Panc1 (cell line): ENCODE results near the gene ANO2. TPM values are rescaled to one million over a fixed set of nuclear protein-coding genes. Genes with fewer than 3 reads are reported as not detected.

Experiments used
- ATAC-seq: fragments of 200-7000 bp; cut with Tn5 transposase; 2 replicates; pipeline ENCODE4 v1.9.1; 2020; ENCODE audit warnings: mild to moderate bottlenecking, moderate library complexity
- BruUV-seq: library from RNA; stranded (reverse); fragments of 400-500 nt; replicated peaks from 2 replicates; lab custom pipeline; 2021; lab: Mats Ljungman, UMichigan
- CTCF ChIA-PET: fragments of 300-600 bp; sonication (Branson Sonifier 250); formaldehyde crosslinking; loops from one replicate; lab custom pipeline; 2022; ENCODE audit warnings: antibody characterized with exemption; lab: Charles Lee
- POLR2A ChIA-PET: fragments of 300-600 bp; sonication (Branson Sonifier 250); formaldehyde crosslinking; loops from one replicate; lab custom pipeline; 2022; ENCODE audit warnings: antibody characterized with exemption; lab: Charles Lee
- DNase-seq: peaks from one replicate; pipeline ENCODE4 v3.0.0-alpha.2; 2010; ENCODE audit warnings: low read depth, low spot score
- H3K27ac ChIP-seq: 2 replicates; pipeline ENCODE4 v1.5.1; 2011; ENCODE audit warnings: mild to moderate bottlenecking, low read length, inconsistent platforms
- H3K27me3 ChIP-seq: fragments of 200-500 bp; sonication (Bioruptor generic); 2 replicates; pipeline ENCODE4 v1.6.0; 2014; ENCODE audit warnings: low read length, inconsistent platforms; ENCODE audit not compliant: control insufficient read depth, insufficient read depth
- H3K36me3 ChIP-seq: fragments of 200-500 bp; sonication (Bioruptor generic); 2 replicates; pipeline ENCODE4 v1.5.1; 2014; ENCODE audit warnings: inconsistent platforms, mild to moderate bottlenecking, low read length, moderate library complexity; ENCODE audit not compliant: control insufficient read depth, insufficient read depth
- H3K4me1 ChIP-seq: 2 replicates; pipeline ENCODE4 v1.5.1; 2011; ENCODE audit warnings: inconsistent platforms, mild to moderate bottlenecking, low read length, moderate library complexity; ENCODE audit not compliant: control insufficient read depth, insufficient read depth
- H3K4me3 ChIP-seq, 2 experiments: 2 replicates each; pipeline ENCODE4 v1.5.1; 2011 to 2012; ENCODE audit warnings: low read depth in 2 of 2, low read length in 2 of 2, mild to moderate bottlenecking in 2 of 2, inconsistent platforms in 1 of 2, moderate library complexity in 1 of 2
- H3K9me3 ChIP-seq: fragments of 200-500 bp; sonication (Bioruptor generic); 2 replicates; pipeline ENCODE4 v1.5.1; 2014; ENCODE audit warnings: low read depth, mild to moderate bottlenecking, inconsistent platforms, low read length, moderate library complexity; ENCODE audit not compliant: control insufficient read depth, insufficient read depth
- CTCF ChIP-seq: fragments of 450-650 bp; IDR thresholded peaks from 2 replicates; pipeline ENCODE4 v1.5.1; 2017; ENCODE audit warnings: mild to moderate bottlenecking
- POLR2AphosphoS5 ChIP-seq: IDR thresholded peaks from 2 replicates; pipeline ENCODE4 v1.6.1; 2012; ENCODE audit warnings: mild to moderate bottlenecking, low read depth, low read length, moderate library complexity
- REST ChIP-seq, 2 experiments: IDR thresholded peaks; 2 replicates each; pipeline ENCODE4 v1.6.1; 2011 to 2012; ENCODE audit warnings: low read depth in 2 of 2, control low read depth in 1 of 2, low read length in 1 of 2, mild to moderate bottlenecking in 1 of 2, moderate library complexity in 1 of 2; ENCODE audit not compliant: insufficient read depth in 1 of 2
- SIN3A ChIP-seq: IDR thresholded peaks from 2 replicates; pipeline ENCODE4 v1.6.1; 2012; ENCODE audit warnings: low read depth, mild to moderate bottlenecking, low read length, moderate library complexity, borderline replicate concordance; ENCODE audit not compliant: insufficient read depth
- TCF7L2 ChIP-seq: IDR thresholded peaks from 2 replicates; pipeline ENCODE4 v1.6.1; 2011; ENCODE audit warnings: mild to moderate bottlenecking, low read depth, low read length, inconsistent platforms
- in situ Hi-C: cut with HindIII; loops from 2 replicates; pipeline ENCODE4 v1.10.0; 2016; ENCODE audit warnings: low sequenced_read_pairs, low pct_unique_long_range_greater_than_20kb
- intact Hi-C: fragments of 100-400 bp; cut with micrococcal nuclease; formaldehyde crosslinking; loops from one replicate; pipeline ENCODE4 v1.10.0; 2022; ENCODE audit not compliant: unreplicated experiment
- total RNA-seq: library from RNA; stranded (reverse); gene quantifications from one replicate; pipeline ENCODE4 v1.2.1, GENCODE V29; 2021; ENCODE audit not compliant: unreplicated experiment

ANO2 gene
- total RNA-seq, 1 experiment from 2014 or later, result not detected

DNA sequence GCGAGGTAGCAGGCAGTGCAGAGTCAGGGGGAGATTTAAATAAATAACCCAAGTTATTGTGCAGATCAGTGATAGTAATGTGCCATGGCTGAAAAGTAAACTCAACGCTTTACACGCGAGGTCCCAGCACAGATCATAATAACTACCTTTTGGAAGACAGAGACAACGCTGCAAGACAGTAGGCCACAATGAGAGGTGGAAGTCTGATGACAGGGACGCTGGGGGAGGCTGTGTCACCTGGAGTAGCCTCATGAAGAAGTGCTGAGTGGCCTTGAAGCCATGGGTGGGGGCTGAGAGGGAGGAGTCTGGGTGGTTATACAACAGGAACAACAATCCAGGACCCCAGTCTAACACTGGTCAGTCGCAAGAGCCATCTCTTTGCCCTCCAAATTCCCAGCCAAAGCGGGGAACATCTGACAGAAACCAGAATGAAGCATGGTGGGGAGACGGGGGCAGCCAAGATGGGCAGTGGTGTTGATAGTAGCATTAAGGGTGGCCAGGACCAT, 28.2 kb downstream of the ANO2 start:
- BruUV-seq, result no TSS peak
- ChIA-PET CTCF (no interaction called here), POLR2A (no interaction called here)

GRCh38 chr12:5915511-5915910, 29.5 kb downstream of the ANO2 start:
- POLR2A ChIA-PET, result no interaction called here
- Histone ChIP-seq H3K4me1 (no peaks in the 10 kb centered on the region), H3K9me3 (no peaks in the 10 kb centered on the region), H3K36me3 (no peaks in the 10 kb centered on the region), H3K27me3 (no peaks in the 10 kb centered on the region), H3K27ac (no peak overlapping the region), H3K4me3 (no peak overlapping the region)
- BruUV-seq, result no TSS peak
- ATAC-seq, result no peak
- DNase-seq, result no peak
- TF ChIP-seq REST (IDR thresholded peaks at IDR 0.05; ENCODE audit: insufficient read depth in 1 of 2, low read depth in 2 of 2, low read length in 1 of 2), result no peak
- TF ChIP-seq CTCF, result no peak
- TF ChIP-seq TCF7L2, result no peak
- no peak for TF ChIP-seq POLR2AphosphoS5
- no peak for TF ChIP-seq SIN3A
- CTCF ChIA-PET, result no interaction called here
- intact Hi-C loops (no loop called here), in situ Hi-C loops (no loop called here)

More for the DNA sequence above, 28.2 kb downstream of the ANO2 start:
- TF ChIP-seq CTCF (no peak), SIN3A (no peak), POLR2AphosphoS5 (no peak), TCF7L2 (no peak), REST (IDR thresholded peaks at IDR 0.05; ENCODE audit: insufficient read depth in 1 of 2, low read depth in 2 of 2, low read length in 1 of 2) (no peak)
- H3K4me3 ChIP-seq, result no peak overlapping the region
- no peak overlapping the region for H3K27ac ChIP-seq
- ATAC-seq (no peak), DNase-seq (no peak)
- H3K9me3 ChIP-seq, result no peaks in the 10 kb centered on the region
- H3K4me1 ChIP-seq, result no peaks in the 10 kb centered on the region
- intact Hi-C loops, result no loop called here
- in situ Hi-C loops, result no loop called here
- H3K36me3 ChIP-seq, result no peaks in the 10 kb centered on the region
- no peaks in the 10 kb centered on the region for H3K27me3 ChIP-seq
